Endothelial cell of umbilical vein (primary cell): ENCODE results near the gene PRSS21.

Experiments
- MAX ChIP-seq: IDR thresholded peaks from 2 replicates; pipeline ENCODE4 v1.6.1; 2011; ENCODE audit not compliant: insufficient read depth, insufficient read length
- TF ChIP-seq, protein P1 (sequence below), 2 donors: IDR thresholded peaks; 1 replicate in 1 of 2; 2 replicates in 1 of 2; pipeline ENCODE4 v1.5.1; 2011; ENCODE audit warnings: low read length in 2 of 2, mild to moderate bottlenecking in 2 of 2, moderate library complexity in 2 of 2, control low read depth in 1 of 2, inconsistent platforms in 1 of 2, low read depth in 1 of 2; ENCODE audit not compliant: insufficient read depth in 1 of 2; ENCODE audit errors: extremely low read depth in 1 of 2

DNA sequence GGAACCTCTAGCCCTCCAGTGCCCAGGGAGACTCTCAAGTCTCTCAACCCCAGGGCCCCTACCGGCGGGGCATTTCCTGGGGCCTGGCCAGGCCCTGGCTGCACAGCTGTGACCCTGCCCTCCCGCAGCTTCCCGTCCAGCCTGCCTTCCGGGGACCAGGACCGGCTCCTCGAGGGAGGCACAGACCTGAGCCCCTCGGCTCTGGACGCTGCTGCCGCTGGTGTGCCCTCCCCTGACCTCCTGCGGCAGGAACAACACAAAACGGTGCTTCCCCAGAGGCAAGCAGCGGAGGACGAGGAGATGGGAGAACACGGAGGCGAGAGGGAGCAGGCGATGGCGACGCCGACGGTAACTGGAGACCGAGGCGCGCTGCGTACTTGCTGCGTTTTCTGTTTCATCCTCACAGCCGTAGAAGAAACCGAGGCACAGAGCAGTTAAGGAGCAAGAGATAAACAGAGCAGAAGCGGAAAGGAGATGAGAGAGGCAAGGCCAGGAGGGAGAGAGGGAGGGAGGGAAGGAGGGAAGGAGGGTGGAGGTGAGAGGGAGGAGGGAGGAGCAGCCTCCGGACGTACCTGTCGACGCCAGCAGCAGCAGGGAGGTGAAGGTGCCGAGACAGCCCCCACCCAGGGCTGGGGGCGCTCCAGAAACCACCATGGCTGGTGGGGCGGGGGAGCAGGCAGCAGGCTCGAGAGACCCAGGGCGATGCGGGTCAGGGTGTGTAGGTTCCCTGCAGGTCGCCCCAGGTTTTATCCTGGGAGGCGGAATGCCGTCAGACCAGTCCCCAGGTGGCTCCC is 40.6 kb downstream of the PRSS21 start, which contains the start of gene PRSS22:
- TF ChIP-seq, protein P1, sequence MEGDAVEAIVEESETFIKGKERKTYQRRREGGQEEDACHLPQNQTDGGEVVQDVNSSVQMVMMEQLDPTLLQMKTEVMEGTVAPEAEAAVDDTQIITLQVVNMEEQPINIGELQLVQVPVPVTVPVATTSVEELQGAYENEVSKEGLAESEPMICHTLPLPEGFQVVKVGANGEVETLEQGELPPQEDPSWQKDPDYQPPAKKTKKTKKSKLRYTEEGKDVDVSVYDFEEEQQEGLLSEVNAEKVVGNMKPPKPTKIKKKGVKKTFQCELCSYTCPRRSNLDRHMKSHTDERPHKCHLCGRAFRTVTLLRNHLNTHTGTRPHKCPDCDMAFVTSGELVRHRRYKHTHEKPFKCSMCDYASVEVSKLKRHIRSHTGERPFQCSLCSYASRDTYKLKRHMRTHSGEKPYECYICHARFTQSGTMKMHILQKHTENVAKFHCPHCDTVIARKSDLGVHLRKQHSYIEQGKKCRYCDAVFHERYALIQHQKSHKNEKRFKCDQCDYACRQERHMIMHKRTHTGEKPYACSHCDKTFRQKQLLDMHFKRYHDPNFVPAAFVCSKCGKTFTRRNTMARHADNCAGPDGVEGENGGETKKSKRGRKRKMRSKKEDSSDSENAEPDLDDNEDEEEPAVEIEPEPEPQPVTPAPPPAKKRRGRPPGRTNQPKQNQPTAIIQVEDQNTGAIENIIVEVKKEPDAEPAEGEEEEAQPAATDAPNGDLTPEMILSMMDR (IDR thresholded peaks at IDR 0.05; ENCODE audit: extremely low read depth in 1 of 2, insufficient read depth in 1 of 2, low read depth in 1 of 2, low read length in 2 of 2), result no peak
- TF ChIP-seq MAX, result no peak
